BLaER1 (cell line): Measurements from ENCODE around the gene MICAL1.
A peak's percentile ranks its signal among the peaks of the same experiment; 100 is the strongest.

ENCODE experiments used
- H3K27ac ChIP-seq: shearing (Covaris generic); formaldehyde crosslinking; 2 replicates; pipeline ENCODE4 v1.8.1; 2022
- H3K27me3 ChIP-seq: shearing (Covaris generic); formaldehyde crosslinking; 2 replicates; pipeline ENCODE4 v1.8.1; 2022
- H3K36me3 ChIP-seq: shearing (Covaris generic); formaldehyde crosslinking; 2 replicates; pipeline ENCODE4 v1.8.1; 2022
- H3K4me1 ChIP-seq: shearing (Covaris generic); formaldehyde crosslinking; 2 replicates; pipeline ENCODE4 v1.8.1; 2022
- H3K4me2 ChIP-seq: shearing (Covaris generic); formaldehyde crosslinking; 2 replicates; pipeline ENCODE4 v1.8.1; 2022
- H3K4me3 ChIP-seq: shearing (Covaris generic); formaldehyde crosslinking; 2 replicates; pipeline ENCODE4 v1.8.1; 2022
- H3K9ac ChIP-seq: shearing (Covaris generic); formaldehyde crosslinking; 2 replicates; pipeline ENCODE4 v1.8.1; 2022
- H3K9me3 ChIP-seq: shearing (Covaris generic); formaldehyde crosslinking; 2 replicates; pipeline ENCODE4 v1.8.1; 2022
- H4K20me1 ChIP-seq: shearing (Covaris generic); formaldehyde crosslinking; 2 replicates; pipeline ENCODE4 v1.8.1; 2022
- Cebpa-rat ChIP-seq: shearing (Covaris generic); IDR thresholded peaks from 2 replicates; pipeline ENCODE4 v1.8.1; 2022

The MICAL1 gene

GRCh38 chr6:109455437-109456110, at the start of gene MICAL1:
Gene MICAL1 (minus strand): TSS chr6:109455772. CDS start chr6:109454196, 1,576 bp downstream.
- TF ChIP-seq Cebpa-rat: no peak
- Histone ChIP-seq H3K4me2 (peak within 1 kb of the TSS; percentile 96), H3K9ac (peak within 1 kb of the TSS; percentile 90), H3K27ac (peak within 1 kb of the TSS; percentile 100), H3K9me3 (no peaks in the 10 kb centered on the region), H3K36me3 (peaks cover 25% of the 10 kb centered on the region), H3K27me3 (no peaks in the 10 kb centered on the region), H3K4me1 (peaks cover 75% of the 10 kb centered on the region), H3K4me3 (peak within 1 kb of the TSS; percentile 85), H4K20me1 (peaks cover 24% of the 10 kb centered on the region; the same call in 1 of the 2 replicates)

- Histone ChIP-seq H3K4me2 (no peak overlapping the region), H3K27me3 (no peaks in the 10 kb centered on the region), H3K4me3 (no peak overlapping the region), H3K27ac (no peak overlapping the region), H3K9me3 (no peaks in the 10 kb centered on the region), H4K20me1 (no peaks in the 10 kb centered on the region), H3K4me1 (peaks cover 5% of the 10 kb centered on the region; the same call in 1 of the 2 replicates), H3K36me3 (no peaks in the 10 kb centered on the region), H3K9ac (no peak overlapping the region)
- TF ChIP-seq Cebpa-rat: no peak
Measured at GRCh38 chr6:109503327-109504224, 48.0 kb upstream of the MICAL1 start.

- no peaks in the 10 kb centered on the region for H3K36me3 ChIP-seq
- H4K20me1 ChIP-seq: no peaks in the 10 kb centered on the region
- H3K4me1 ChIP-seq: peaks cover 2% of the 10 kb centered on the region
- H3K4me3 ChIP-seq: no peak overlapping the region
- no peak overlapping the region for H3K27ac ChIP-seq
- H3K9me3 ChIP-seq: no peaks in the 10 kb centered on the region
- no peak overlapping the region for H3K9ac ChIP-seq
- H3K27me3 ChIP-seq: no peaks in the 10 kb centered on the region
- H3K4me2 ChIP-seq: no peak overlapping the region
- no peak for TF ChIP-seq Cebpa-rat
Measured at GRCh38 chr6:109498936-109499335, 43.4 kb upstream of the MICAL1 start.

GRCh38 chr6:109498052-109498451, 42.5 kb upstream of the MICAL1 start:
- Histone ChIP-seq H3K4me2 (no peak overlapping the region), H3K9ac (no peak overlapping the region), H3K9me3 (no peaks in the 10 kb centered on the region), H3K36me3 (no peaks in the 10 kb centered on the region), H4K20me1 (no peaks in the 10 kb centered on the region), H3K27me3 (no peaks in the 10 kb centered on the region), H3K4me3 (no peak overlapping the region), H3K4me1 (peaks cover 11% of the 10 kb centered on the region), H3K27ac (no peak overlapping the region)
- TF ChIP-seq Cebpa-rat: no peak

- no peaks in the 10 kb centered on the region for H4K20me1 ChIP-seq
- H3K4me1 ChIP-seq: peaks cover 28% of the 10 kb centered on the region
- H3K27ac ChIP-seq: no peak overlapping the region
- no peak overlapping the region for H3K4me3 ChIP-seq
- no peak overlapping the region for H3K4me2 ChIP-seq
- H3K9me3 ChIP-seq: no peaks in the 10 kb centered on the region
- no peaks in the 10 kb centered on the region for H3K36me3 ChIP-seq
- TF ChIP-seq Cebpa-rat: no peak
- no peaks in the 10 kb centered on the region for H3K27me3 ChIP-seq
- no peak overlapping the region for H3K9ac ChIP-seq
Measured at GRCh38 chr6:109496036-109496772, 40.6 kb upstream of the MICAL1 start.

GRCh38 chr6:109493865-109494264, 38.3 kb upstream of the MICAL1 start:
- no peak overlapping the region for H3K4me3 ChIP-seq
- no peak overlapping the region for H3K27ac ChIP-seq
- H3K36me3 ChIP-seq: no peaks in the 10 kb centered on the region
- no peaks in the 10 kb centered on the region for H3K9me3 ChIP-seq
- H3K27me3 ChIP-seq: no peaks in the 10 kb centered on the region
- no peak overlapping the region for H3K9ac ChIP-seq
- no peaks in the 10 kb centered on the region for H4K20me1 ChIP-seq
- H3K4me1 ChIP-seq: peaks cover 42% of the 10 kb centered on the region
- H3K4me2 ChIP-seq: 0 out of 2 replicates have a peak overlapping the region, but pooled peaks have one; percentile 15
- no peak for TF ChIP-seq Cebpa-rat

GRCh38 chr6:109491207-109491938, 35.8 kb upstream of the MICAL1 start:
- no peaks in the 10 kb centered on the region for H3K9me3 ChIP-seq
- no peak for TF ChIP-seq Cebpa-rat
- peak overlapping the region; percentile 33 for H3K27ac ChIP-seq
- peaks cover 42% of the 10 kb centered on the region for H3K4me1 ChIP-seq
- H3K36me3 ChIP-seq: no peaks in the 10 kb centered on the region
- peak overlapping the region; percentile 71 for H3K4me2 ChIP-seq
- H3K4me3 ChIP-seq: no peak overlapping the region
- H4K20me1 ChIP-seq: no peaks in the 10 kb centered on the region
- no peaks in the 10 kb centered on the region for H3K27me3 ChIP-seq
- H3K9ac ChIP-seq: no peak overlapping the region; the same call in 1 of the 2 replicates

GRCh38 chr6:109490713-109491112, 35.1 kb upstream of the MICAL1 start:
- no peaks in the 10 kb centered on the region for H3K9me3 ChIP-seq
- no peaks in the 10 kb centered on the region for H4K20me1 ChIP-seq
- H3K27me3 ChIP-seq: no peaks in the 10 kb centered on the region
- peak overlapping the region; percentile 71 for H3K4me2 ChIP-seq
- H3K27ac ChIP-seq: peak overlapping the region; percentile 33
- H3K4me1 ChIP-seq: peaks cover 42% of the 10 kb centered on the region
- no peak for TF ChIP-seq Cebpa-rat
- H3K9ac ChIP-seq: no peak overlapping the region; the same call in 1 of the 2 replicates
- no peak overlapping the region for H3K4me3 ChIP-seq
- H3K36me3 ChIP-seq: no peaks in the 10 kb centered on the region

- no peak overlapping the region for H3K4me2 ChIP-seq
- no peaks in the 10 kb centered on the region for H4K20me1 ChIP-seq
- no peaks in the 10 kb centered on the region for H3K36me3 ChIP-seq
- H3K4me3 ChIP-seq: no peak overlapping the region
- peaks cover 35% of the 10 kb centered on the region for H3K4me1 ChIP-seq
- H3K27me3 ChIP-seq: no peaks in the 10 kb centered on the region
- no peak overlapping the region for H3K9ac ChIP-seq
- no peak for TF ChIP-seq Cebpa-rat
- H3K9me3 ChIP-seq: no peaks in the 10 kb centered on the region
- H3K27ac ChIP-seq: no peak overlapping the region
Measured at GRCh38 chr6:109488001-109488400, 32.4 kb upstream of the MICAL1 start.
